Measurements from ENCODE around the gene SLC37A2. TPM values are rescaled to one million over a fixed set of nuclear protein-coding genes. Genes with fewer than 3 reads are reported as not detected.
A peak's percentile ranks its signal among the peaks of the same experiment; 100 is the strongest.

Gene SLC37A2
- total and polyA plus RNA-seq, 8 donors, result 2.2 to 42.5 (median 3.2) TPM

GRCh38 chr11:125091877-125092664 is 29.0 kb downstream of the SLC37A2 start:
- Histone ChIP-seq H3K9me3 (no peaks in the 10 kb centered on the region), H3K4me3 (no peak overlapping the region), H3K36me3 (peaks cover 0 to 20% of the 10 kb centered on the region in 2 donors), H3K27ac (no peak overlapping the region), H3K27me3 (no peaks in the 10 kb centered on the region), H3K4me1 (peaks cover 0 to 4% of the 10 kb centered on the region in 2 donors)
- TF ChIP-seq CTCF (IDR thresholded peaks at IDR 0.05), result no peak
- DNase-seq (no peak), ATAC-seq (peak; percentile 17)
- intact Hi-C loops (cut with DNase I), result loop anchor here in 1 of 2 donors (5.0 kb wide), 1 partner anchor 50 kb away; no protein-coding TSS in a partner anchor

- Histone ChIP-seq H3K4me1 (peaks cover 0 to 4% of the 10 kb centered on the region in 2 donors), H3K4me3 (no peak overlapping the region), H3K27ac (no peak overlapping the region), H3K9me3 (no peaks in the 10 kb centered on the region), H3K36me3 (peaks cover 0 to 25% of the 10 kb centered on the region in 2 donors), H3K27me3 (no peaks in the 10 kb centered on the region)
- DNase-seq (no peak), ATAC-seq (no peak)
- TF ChIP-seq CTCF (IDR thresholded peaks at IDR 0.05), result no peak
- intact Hi-C loops (cut with DNase I), result loop anchor here in 1 of 2 donors (5.0 kb wide), 1 partner anchor 50 kb away; no protein-coding TSS in a partner anchor
These were observed 29.6 kb downstream of the SLC37A2 start for GRCh38 chr11:125092669-125093068.

GRCh38 chr11:125093502-125093901 is 30.4 kb downstream of the SLC37A2 start:
- Histone ChIP-seq H3K27me3 (no peaks in the 10 kb centered on the region), H3K4me3 (no peak overlapping the region), H3K27ac (no peak overlapping the region), H3K9me3 (no peaks in the 10 kb centered on the region), H3K36me3 (peaks cover 0 to 33% of the 10 kb centered on the region in 2 donors), H3K4me1 (peaks cover 0 to 4% of the 10 kb centered on the region in 2 donors)
- ATAC-seq, result no peak
- no peak for DNase-seq
- TF ChIP-seq CTCF (IDR thresholded peaks at IDR 0.05), result no peak
- intact Hi-C loops (cut with DNase I), result loop anchor here in 1 of 2 donors (5.0 kb wide), 1 partner anchor 49 kb away; no protein-coding TSS in a partner anchor

GRCh38 chr11:125094731-125095130 is 31.6 kb downstream of the SLC37A2 start:
- no peaks in the 10 kb centered on the region for H3K27me3 ChIP-seq
- H3K9me3 ChIP-seq, result no peaks in the 10 kb centered on the region
- H3K4me3 ChIP-seq, result no peak overlapping the region
- peaks cover 0 to 43% of the 10 kb centered on the region in 2 donors for H3K36me3 ChIP-seq
- no peak for TF ChIP-seq CTCF (IDR thresholded peaks at IDR 0.05)
- H3K4me1 ChIP-seq, result peaks cover 0 to 4% of the 10 kb centered on the region in 2 donors
- intact Hi-C loops (cut with DNase I), result loop anchor here in 1 of 2 donors (5.0 kb wide), 1 partner anchor 48 kb away; no protein-coding TSS in a partner anchor
- no peak overlapping the region for H3K27ac ChIP-seq
- ATAC-seq (no peak), DNase-seq (no peak)

GRCh38 chr11:125100136-125100535 is 37.0 kb downstream of the SLC37A2 start:
- intact Hi-C loops (cut with DNase I), result no loop called here
- no peaks in the 10 kb centered on the region for H3K27me3 ChIP-seq
- ATAC-seq (no peak), DNase-seq (no peak)
- H3K4me3 ChIP-seq, result no peak overlapping the region
- no peak overlapping the region for H3K27ac ChIP-seq
- TF ChIP-seq CTCF (IDR thresholded peaks at IDR 0.05), result no peak
- H3K9me3 ChIP-seq, result no peaks in the 10 kb centered on the region
- H3K36me3 ChIP-seq, result peaks cover 0 to 62% of the 10 kb centered on the region in 2 donors
- no peaks in the 10 kb centered on the region for H3K4me1 ChIP-seq

Measured in left lung (tissue), 10 donors.